GM23248 (cell line): ENCODE data around the gene MRGPRD. TPM values are rescaled to one million over a fixed set of nuclear protein-coding genes. Genes with fewer than 3 reads are reported as not detected.
A peak's percentile ranks its signal among the peaks of the same experiment; 100 is the strongest.

Source experiments
- DNase-seq: peaks from one replicate; pipeline ENCODE4 v3.0.0-alpha.2; 2015
- H2AFZ ChIP-seq: fragments of 200-600 bp; sonication (generic); 2 replicates; pipeline ENCODE4 v1.6.1; 2016; ENCODE audit warnings: antibody characterized with exemption
- H3F3A ChIP-seq: fragments of 200-600 bp; sonication (generic); 2 replicates; pipeline ENCODE4 v1.6.1; 2016; ENCODE audit warnings: mild to moderate bottlenecking, antibody characterized with exemption, mixed run types; ENCODE audit not compliant: insufficient read depth
- H3K27ac ChIP-seq: fragments of 200-600 bp; sonication (generic); 2 replicates; pipeline ENCODE4 v1.5.1; 2016; ENCODE audit warnings: mild to moderate bottlenecking
- H3K27me3 ChIP-seq: fragments of 200-600 bp; sonication (generic); replicated peaks from 2 replicates; pipeline ENCODE4 v1.6.1; 2016; ENCODE audit warnings: mild to moderate bottlenecking; ENCODE audit not compliant: insufficient read depth
- H3K36me3 ChIP-seq: fragments of 200-600 bp; sonication (generic); 2 replicates; pipeline ENCODE4 v1.6.1; 2016; ENCODE audit warnings: low read depth, mild to moderate bottlenecking
- H3K4me1 ChIP-seq: fragments of 200-600 bp; sonication (generic); 2 replicates; pipeline ENCODE4 v1.6.1; 2016; ENCODE audit warnings: mild to moderate bottlenecking; ENCODE audit not compliant: insufficient read depth
- H3K4me2 ChIP-seq: fragments of 200-600 bp; sonication (generic); one replicate; pipeline ENCODE4 v1.6.1; 2016; ENCODE audit warnings: mild to moderate bottlenecking; ENCODE audit not compliant: unreplicated experiment
- H3K4me3 ChIP-seq: fragments of 200-600 bp; sonication (generic); 2 replicates; pipeline ENCODE4 v1.5.1; 2016; ENCODE audit warnings: mild to moderate bottlenecking
- H3K79me2 ChIP-seq: fragments of 200-600 bp; sonication (generic); 2 replicates; pipeline ENCODE4 v1.6.1; 2016; ENCODE audit warnings: mild to moderate bottlenecking; ENCODE audit not compliant: insufficient read depth
- H3K9ac ChIP-seq: fragments of 200-600 bp; sonication (generic); 2 replicates; pipeline ENCODE4 v1.6.1; 2016; ENCODE audit warnings: mild to moderate bottlenecking
- H3K9me2 ChIP-seq: fragments of 200-600 bp; sonication (generic); 2 replicates; pipeline ENCODE4 v1.6.1; 2016; ENCODE audit warnings: mixed run types, mild to moderate bottlenecking, moderate library complexity; ENCODE audit not compliant: insufficient read depth
- H3K9me3 ChIP-seq: fragments of 200-600 bp; sonication (generic); one replicate; pipeline ENCODE4 v1.6.1; 2017; ENCODE audit warnings: low read depth
- H4K20me1 ChIP-seq: fragments of 200-600 bp; sonication (generic); 2 replicates; pipeline ENCODE4 v1.6.0; 2016; ENCODE audit not compliant: insufficient read depth
- EZH2 ChIP-seq: fragments of 200-600 bp; sonication (generic); IDR thresholded peaks from 2 replicates; pipeline ENCODE4 v1.6.1; 2018; ENCODE audit warnings: antibody characterized with exemption, mild to moderate bottlenecking; ENCODE audit not compliant: insufficient read depth, poor library complexity, severe bottlenecking
- EZH2phosphoT487 ChIP-seq: fragments of 200-600 bp; sonication (generic); IDR thresholded peaks from 2 replicates; pipeline ENCODE4 v1.6.1; 2018; ENCODE audit warnings: antibody characterized with exemption, moderate library complexity, mild to moderate bottlenecking, low read depth; ENCODE audit not compliant: insufficient read depth
- WGBS, 2 experiments: methylation state at CpG; one replicate each; pipeline ENCODE4 v1.1.6; 2015 to 2017; ENCODE audit warnings: low lambda C conversion rate in 2 of 2, low coverage in 1 of 2; ENCODE audit errors: missing lambda C conversion rate in 2 of 2; 5-methylcytosine and 5-hydroxymethylcytosine counted together
- in situ Hi-C: fragments of 300-500 bp; cut with MboI; formaldehyde crosslinking; loops from 2 replicates; pipeline ENCODE4 v1.15.0; 2020
- polyA plus RNA-seq: library from polyadenylated mRNA; unstranded; fragments of >200 nt; fragmentation: Nextera tagmentation; extraction: Ambion mirVana; gene quantifications from 2 replicates; pipeline ENCODE4 v1.2.1, GENCODE V29; 2016
- total RNA-seq: library from RNA; depleted of rRNA; stranded (reverse); fragments of >200 nt; shearing (Covaris generic); gene quantifications from 2 replicates; pipeline ENCODE4 v1.2.3, GENCODE V29; 2014

The MRGPRD gene
- total and polyA plus RNA-seq, 2 experiments from 2014 or later = not detected

- peak; percentile 93 for DNase-seq
- in situ Hi-C loops = no loop called here
- Histone ChIP-seq H3K36me3 (no peaks in the 10 kb centered on the region), H3K9me2 (no peaks in the 10 kb centered on the region), H2AFZ (no peak overlapping the region), H3K9ac (peak overlapping the region; percentile 66), H3K27me3 (no peaks in the 10 kb centered on the region), H3K27ac (peak overlapping the region; percentile 9; the same call in 1 of the 2 replicates), H3K79me2 (no peaks in the 10 kb centered on the region), H3K4me3 (no peak overlapping the region), H3K4me2 (peak overlapping the region; percentile 41), H4K20me1 (no peaks in the 10 kb centered on the region), H3K4me1 (peaks cover 5% of the 10 kb centered on the region; the same call in 1 of the 2 replicates), H3K9me3 (no peaks in the 10 kb centered on the region), H3F3A (peaks cover 6% of the 10 kb centered on the region; the same call in 1 of the 2 replicates)
- WGBS, 2 experiments = 32 to 33% methylated on average over 18 of the region's 18 CpGs
- TF ChIP-seq EZH2phosphoT487 (no peak), EZH2 (no peak)
Observed at GRCh38 chr11:68946416-68947090, 34.2 kb downstream of the MRGPRD start.

DNA sequence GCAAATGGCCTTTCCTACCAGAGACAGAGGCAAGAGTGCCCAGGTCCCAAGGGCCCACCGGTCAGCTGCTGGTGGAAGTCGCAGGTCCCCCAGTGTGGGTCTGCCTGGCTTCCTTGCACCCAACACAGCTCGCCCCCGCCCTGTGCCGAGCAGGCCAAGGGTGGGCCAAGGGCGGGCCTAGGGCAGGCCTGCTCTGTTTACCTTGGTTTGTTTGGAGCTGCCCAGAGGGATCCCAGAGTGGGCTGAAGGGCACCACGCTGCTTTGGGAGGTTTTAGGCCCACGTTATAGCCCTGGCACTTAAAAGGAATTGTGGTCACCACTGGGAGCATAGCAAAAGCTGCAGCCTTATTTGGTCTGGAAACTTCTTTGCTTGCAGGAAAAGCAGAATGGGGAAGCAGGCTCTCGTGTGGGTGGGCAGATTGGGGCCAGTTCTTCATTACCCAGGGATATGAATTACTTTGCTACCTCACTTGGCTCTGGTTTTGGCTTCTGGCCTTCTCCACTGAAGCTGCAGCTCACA lies 38.0 kb downstream of the MRGPRD start:
- H3K79me2 ChIP-seq = no peaks in the 10 kb centered on the region
- WGBS, 2 experiments = 81 to 85% methylated on average over 9 of the region's 9 CpGs
- H3K9me2 ChIP-seq = no peaks in the 10 kb centered on the region
- peaks cover 5% of the 10 kb centered on the region; the same call in 1 of the 2 replicates for H3K4me1 ChIP-seq
- no peaks in the 10 kb centered on the region for H3K36me3 ChIP-seq
- no peak overlapping the region for H3K4me3 ChIP-seq
- no peak for DNase-seq
- no peak overlapping the region for H3K27ac ChIP-seq
- peaks cover 6% of the 10 kb centered on the region; the same call in 1 of the 2 replicates for H3F3A ChIP-seq
- no peaks in the 10 kb centered on the region for H3K9me3 ChIP-seq
- no peak overlapping the region for H3K4me2 ChIP-seq
- TF ChIP-seq EZH2 (no peak), EZH2phosphoT487 (no peak)
- no peaks in the 10 kb centered on the region for H4K20me1 ChIP-seq
- no peaks in the 10 kb centered on the region for H3K27me3 ChIP-seq
- H2AFZ ChIP-seq = no peak overlapping the region
- H3K9ac ChIP-seq = no peak overlapping the region
- in situ Hi-C loops = no loop called here

- Histone ChIP-seq H3K9ac (no peak overlapping the region), H3K9me3 (no peaks in the 10 kb centered on the region), H3K4me1 (peaks cover 5% of the 10 kb centered on the region; the same call in 1 of the 2 replicates), H3K27me3 (no peaks in the 10 kb centered on the region), H3K79me2 (no peaks in the 10 kb centered on the region), H3K27ac (no peak overlapping the region), H3K4me3 (no peak overlapping the region), H2AFZ (no peak overlapping the region), H3K36me3 (no peaks in the 10 kb centered on the region), H3K9me2 (no peaks in the 10 kb centered on the region), H4K20me1 (no peaks in the 10 kb centered on the region), H3F3A (peaks cover 6% of the 10 kb centered on the region; the same call in 1 of the 2 replicates), H3K4me2 (no peak overlapping the region)
- in situ Hi-C loops = no loop called here
- 38 to 43% methylated on average over 11 of the region's 11 CpGs for WGBS, 2 experiments
- no peak for TF ChIP-seq EZH2phosphoT487
- no peak for TF ChIP-seq EZH2
- peak; percentile 36 for DNase-seq
Observed at GRCh38 chr11:68942095-68942620, 38.6 kb downstream of the MRGPRD start.

DNA sequence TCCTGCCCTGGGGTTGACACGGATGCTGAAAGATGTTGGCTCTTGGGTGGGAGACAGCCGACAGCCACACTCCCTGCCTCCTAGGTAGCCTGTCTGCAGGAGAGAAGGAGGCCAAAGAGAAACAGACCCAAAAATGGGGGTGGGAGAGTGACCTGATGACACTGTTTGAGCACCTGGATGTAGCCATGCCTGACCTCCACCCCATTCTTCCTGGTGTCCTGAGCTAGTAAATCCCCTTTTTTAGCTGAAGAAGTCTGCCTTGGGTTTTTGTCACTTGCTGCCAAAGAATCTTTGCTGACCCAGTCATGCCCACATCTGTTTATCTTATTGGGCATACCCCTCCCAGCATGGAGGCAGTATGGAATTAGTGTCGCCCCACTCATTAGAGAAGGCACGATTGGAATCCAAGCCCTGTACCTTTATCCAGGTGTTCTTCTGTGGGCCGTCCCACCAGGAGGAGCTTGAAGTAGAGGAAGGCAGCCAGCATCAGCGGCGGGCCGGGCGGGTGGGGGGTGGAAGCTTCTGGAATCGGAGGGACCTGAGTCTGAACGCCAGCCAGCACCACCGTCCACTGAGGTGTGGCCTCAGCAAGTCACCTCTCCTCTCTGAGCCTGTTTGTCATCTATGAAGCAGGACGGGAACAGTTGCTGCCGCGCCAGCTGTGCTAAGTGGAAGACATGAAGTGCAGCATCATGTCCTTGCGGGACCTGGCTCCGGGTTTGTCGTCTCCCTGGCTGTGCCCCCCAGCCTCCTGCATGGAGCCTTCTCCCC lies 39.3 kb downstream of the MRGPRD start:
- H3K4me3 ChIP-seq = no peak overlapping the region
- H3K27me3 ChIP-seq = no peaks in the 10 kb centered on the region
- H3K4me1 ChIP-seq = peaks cover 5% of the 10 kb centered on the region; the same call in 1 of the 2 replicates
- H3K36me3 ChIP-seq = no peaks in the 10 kb centered on the region; the same call in 1 of the 2 replicates
- peaks cover 6% of the 10 kb centered on the region; the same call in 1 of the 2 replicates for H3F3A ChIP-seq
- no peak overlapping the region for H2AFZ ChIP-seq
- H3K9ac ChIP-seq = no peak overlapping the region
- H3K9me3 ChIP-seq = no peaks in the 10 kb centered on the region
- no peak overlapping the region for H3K27ac ChIP-seq
- H3K79me2 ChIP-seq = no peaks in the 10 kb centered on the region
- no peak for DNase-seq
- H4K20me1 ChIP-seq = no peaks in the 10 kb centered on the region
- whole genome bisulfite sequencing, 2 experiments = 79 to 82% methylated on average over 18 of the region's 18 CpGs
- TF ChIP-seq EZH2phosphoT487 (no peak), EZH2 (no peak)
- in situ Hi-C loops = no loop called here
- H3K9me2 ChIP-seq = no peaks in the 10 kb centered on the region
- no peak overlapping the region for H3K4me2 ChIP-seq
